ENCODE measurements around the gene ZNF584.
A peak's percentile ranks its signal among the peaks of the same experiment; 100 is the strongest.
"Not testable (repeated sequence)": the region's sequence is repeated elsewhere in the genome, so short reads cannot be mapped to it uniquely, and the experiment has no call there.

The ZNF584 gene

DNA sequence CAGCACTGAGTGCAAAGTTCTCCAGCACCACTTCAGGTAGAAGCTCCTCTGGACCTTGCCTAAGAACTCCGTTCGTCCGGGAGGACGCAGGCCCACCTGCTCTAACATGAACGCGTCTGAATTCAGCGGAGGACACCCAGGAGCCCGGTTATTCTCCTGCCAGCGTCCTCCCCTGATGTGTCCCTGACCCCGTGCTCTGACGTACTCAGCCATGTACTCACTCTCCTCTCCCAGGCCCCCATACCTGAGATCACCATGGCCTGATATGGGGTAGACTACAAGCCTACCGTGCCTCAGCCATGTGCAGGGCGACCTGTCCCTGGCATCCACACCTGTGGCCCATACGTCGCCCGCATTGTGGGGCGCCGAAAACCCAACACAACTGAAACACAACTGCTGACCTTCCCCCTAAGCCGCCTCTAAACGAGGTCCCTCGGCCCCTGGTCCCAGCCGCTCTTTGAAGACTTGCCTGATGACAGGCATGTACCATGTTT, 744 bp upstream of the ZNF584 start:
- DNase-seq: peak; percentile 55

DNA sequence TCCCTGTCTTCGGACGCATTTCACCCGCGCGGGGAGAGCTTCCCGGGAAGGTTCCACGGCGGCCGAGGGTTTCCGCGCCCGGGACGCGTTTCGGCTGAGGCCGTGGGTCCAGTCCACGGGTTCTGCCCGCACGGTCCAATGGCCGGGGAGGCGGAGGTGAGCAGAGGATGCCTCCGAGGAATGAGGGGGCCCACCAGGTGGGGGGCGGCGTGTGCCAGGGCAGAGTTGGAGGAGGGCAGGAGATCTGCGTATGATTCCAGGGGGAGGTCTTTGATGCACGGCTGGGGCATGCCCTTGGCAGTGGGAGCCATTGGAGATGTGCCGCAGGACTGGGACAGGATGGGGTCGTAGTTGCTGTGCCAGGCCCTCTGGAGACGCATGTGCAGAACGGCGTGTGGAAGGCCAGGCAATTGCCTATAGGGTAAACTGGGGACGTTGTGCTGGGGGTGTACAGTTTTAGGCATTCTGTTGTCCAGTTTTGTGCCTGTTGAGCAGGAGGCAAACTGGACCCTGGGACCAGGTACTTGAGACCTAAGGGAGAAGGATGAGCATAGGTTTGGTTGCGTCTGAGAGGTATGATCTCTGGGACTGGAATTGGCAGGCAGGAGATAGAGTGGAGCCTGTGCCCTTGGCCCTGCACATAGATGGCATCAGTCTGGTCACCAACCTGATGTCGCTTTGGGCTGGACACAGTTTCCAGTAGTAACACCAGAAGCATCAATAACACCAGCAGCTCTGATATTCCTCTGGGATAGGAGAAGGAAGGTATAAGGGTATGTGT, 751 bp downstream of the ZNF584 start:
- peak; percentile 55 for DNase-seq

GRCh38 chr19:58416604-58417003, 8.2 kb downstream of the ZNF584 start:
- no peak for DNase-seq

- DNase-seq: no peak
Measured at GRCh38 chr19:58417071-58417470, 8.6 kb downstream of the ZNF584 start.

DNA sequence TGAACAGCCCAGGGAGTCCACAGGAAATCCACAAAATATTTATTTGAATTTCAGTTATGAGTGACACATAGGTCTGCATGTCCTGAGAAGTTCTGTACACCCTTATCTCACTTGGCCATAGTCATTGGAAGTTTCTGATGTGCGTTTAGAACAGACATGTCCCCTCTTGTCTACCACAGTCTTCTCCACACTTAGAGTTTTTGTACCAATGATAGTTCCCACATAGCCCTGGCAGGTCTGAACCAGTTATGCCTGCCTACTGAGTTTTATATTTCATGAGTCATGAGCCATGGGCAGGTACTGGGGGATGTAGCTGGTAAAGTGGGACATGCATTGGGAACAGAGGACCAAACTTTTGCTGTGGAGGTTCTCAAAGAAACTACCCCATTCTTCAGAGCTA, 20.2 kb downstream of the ZNF584 start:
- no peak for DNase-seq

DNA sequence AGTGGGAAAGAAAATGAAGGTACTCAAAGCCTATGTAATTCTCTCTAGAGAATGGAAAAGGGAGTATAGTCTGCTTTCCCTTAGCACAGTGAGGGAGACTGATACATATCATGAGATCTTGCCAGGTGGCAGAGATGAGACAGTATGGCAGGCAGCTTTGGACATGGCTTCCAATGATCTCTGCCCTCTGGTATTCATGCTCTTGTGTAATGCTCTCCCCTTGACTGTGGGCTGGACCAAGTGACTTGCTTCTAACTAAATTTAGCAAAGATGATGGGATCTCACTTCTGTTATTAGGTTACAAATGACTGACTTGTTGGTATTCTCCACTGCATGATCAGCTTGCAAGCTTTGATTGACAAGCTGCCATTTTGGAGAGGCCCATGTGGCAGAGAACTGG, 21.3 kb downstream of the ZNF584 start:
- DNase-seq: no peak

DNA sequence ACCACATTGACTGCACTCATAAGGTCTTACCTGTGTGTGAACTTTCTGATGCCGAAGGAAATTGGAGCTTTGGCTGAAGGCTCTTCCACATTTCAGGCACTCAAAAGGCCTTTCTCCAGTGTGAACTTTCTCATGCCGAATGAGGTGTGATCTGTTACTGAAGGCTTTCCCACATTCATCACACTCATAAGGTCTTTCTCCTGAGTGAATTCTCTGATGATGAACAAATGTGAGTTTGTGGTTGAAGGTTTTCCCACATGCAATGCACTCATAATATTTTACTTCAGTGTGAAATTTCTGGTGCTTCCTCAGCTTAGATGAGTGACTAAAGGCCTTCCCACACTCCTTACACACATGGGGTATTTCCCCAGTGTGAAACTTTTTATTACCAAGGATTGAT, 25.8 kb downstream of the ZNF584 start:
- DNase-seq: no peak

DNA sequence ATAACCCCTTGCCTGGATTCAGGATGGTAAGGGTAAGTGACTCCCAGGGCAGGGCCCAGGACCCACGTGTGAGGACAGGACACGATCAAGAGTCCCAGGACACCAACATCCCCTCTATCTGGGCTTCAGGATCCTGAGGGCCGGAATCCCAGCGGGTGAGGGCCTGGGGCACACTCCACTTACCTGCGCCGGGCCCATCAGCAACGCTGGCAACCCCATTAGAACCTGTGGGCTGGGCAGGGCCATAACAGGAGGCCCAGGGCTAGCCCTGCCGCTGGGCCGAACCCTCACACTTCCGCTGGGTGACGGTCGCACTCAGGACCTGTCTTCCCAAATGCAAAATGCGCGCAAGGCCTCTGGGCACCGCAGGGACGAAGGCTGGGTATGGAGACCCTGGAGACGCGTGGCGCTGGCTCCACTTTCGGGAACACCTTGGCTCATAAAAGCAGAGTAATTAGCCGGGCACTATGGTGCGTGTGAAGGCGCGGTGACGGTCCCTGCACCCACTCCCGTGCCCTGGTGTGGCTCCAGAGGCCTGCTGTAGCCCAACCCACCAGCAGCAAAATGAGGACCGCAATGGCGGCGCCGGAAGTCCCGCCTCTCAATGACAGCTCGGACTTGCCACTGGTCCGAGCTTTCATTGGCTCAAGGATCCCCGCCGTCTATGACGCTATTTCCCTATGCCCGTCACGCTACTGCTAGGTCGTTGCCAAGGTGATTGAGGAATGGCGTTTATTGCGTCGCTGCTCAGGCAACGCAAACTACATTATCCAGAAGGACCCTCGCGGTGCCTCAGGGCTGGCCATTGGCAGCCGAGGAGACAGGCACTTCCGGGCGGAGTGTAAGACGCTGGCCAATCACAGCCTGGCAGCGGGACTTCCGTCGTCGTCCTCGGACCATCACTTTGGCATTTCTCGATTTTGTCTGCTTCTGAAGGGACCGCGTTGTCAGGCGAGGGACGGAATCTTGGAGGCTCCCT, 31.4 kb downstream of the ZNF584 start, which contains the start of gene ZNF132:
Gene ZNF132, minus strand, starts transcription at position 578 of the 979 bp plus-strand sequence. Its CDS starts 332 bp downstream, at position 246.
- peak; percentile 98 for DNase-seq

DNA sequence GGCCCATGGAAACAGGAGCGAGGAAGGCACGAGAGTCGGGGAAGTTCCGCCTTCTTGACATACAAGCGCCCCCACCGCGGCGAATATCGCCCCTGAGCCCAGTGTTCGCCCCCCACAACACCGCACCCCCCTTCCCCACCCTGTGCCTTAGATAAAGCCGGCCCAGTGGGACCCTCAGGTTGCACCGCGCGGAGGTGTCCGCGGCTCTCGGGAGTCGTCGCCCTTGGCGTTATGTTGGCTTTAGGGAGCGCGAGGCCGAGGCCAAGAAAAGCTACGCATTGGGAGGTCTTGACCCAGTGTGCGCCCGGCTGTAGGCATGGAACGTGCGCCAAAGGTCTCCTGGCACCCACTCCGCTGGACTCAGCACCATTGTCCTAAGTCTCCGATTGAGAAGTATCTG, 32.1 kb downstream of the ZNF584 start:
- DNase-seq: no peak

GRCh38 chr19:58442986-58443385, 34.5 kb downstream of the ZNF584 start:
- not testable (repeated sequence) for DNase-seq

DNA sequence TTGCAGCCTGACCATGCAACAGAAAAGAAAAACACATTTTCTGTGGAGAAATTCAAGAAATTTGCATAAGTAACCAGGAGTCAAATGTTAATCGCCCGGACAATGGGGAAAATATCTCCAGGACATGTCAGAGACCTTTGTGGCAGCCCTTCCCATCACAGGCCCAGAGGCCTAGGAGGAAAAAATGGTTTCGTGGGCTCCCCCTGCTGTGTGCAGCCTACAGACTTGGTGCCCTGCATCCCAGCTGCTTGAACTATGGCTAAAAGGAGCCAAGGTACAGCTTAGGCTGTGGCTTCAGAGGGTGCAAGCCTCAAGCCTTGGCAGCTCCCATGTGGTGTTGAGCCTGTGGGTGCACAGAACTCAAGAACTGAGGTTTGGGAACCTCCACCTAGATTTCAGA, 40.4 kb downstream of the ZNF584 start:
- not testable (repeated sequence) for DNase-seq

- not testable (repeated sequence) for DNase-seq
Measured at GRCh38 chr19:58449980-58450379, 41.5 kb downstream of the ZNF584 start.

- no peak for DNase-seq
Measured at GRCh38 chr19:58450856-58451357, 42.5 kb downstream of the ZNF584 start.

DNA sequence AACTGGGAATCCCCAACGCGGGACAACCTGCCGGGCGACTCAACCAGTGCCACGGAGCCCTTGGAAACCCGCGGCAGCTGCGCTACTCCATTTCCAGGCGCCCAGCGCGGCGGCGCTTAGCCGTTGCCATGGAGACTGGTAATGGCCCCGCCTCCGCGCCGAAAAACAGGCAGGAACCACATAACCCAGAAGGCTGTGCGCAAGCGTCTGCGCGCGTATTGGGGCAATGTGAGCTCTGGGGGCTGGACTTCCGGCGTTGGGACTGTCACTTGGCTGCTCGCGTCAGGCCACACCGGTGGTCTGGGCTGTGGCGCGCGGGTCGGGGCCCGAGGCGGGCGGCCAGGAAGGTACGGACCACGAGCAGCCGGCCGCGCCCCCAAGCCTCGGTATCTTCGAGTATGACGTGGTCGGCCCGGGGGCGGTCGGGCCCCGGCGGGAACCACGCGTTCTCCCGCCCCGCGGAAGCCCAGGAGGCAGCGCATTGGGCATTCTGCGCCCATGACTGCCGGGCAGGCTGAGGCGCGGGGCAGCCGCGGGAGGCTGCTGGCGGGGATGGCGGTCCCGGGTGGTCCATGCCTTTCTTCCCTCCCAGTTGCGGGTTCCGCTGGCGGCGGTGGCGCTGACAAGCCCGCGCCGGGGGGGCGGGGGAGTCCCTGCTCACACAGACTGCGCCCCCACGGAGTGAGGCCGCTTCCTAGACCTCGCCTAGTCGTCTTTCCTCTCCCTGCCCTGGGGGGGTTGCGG, 43.1 kb downstream of the ZNF584 start, which contains the start of gene ZNF324B:
Gene ZNF324B, plus strand, starts transcription at position 265 of the 744 bp plus-strand sequence. CDS start 2,080 bp downstream, outside the sequence.
- peak; percentile 99 for DNase-seq

- no peak for DNase-seq
Measured at GRCh38 chr19:58453743-58454142, 45.3 kb downstream of the ZNF584 start.

- DNase-seq: no peak
Measured at GRCh38 chr19:58455306-58455705, 46.9 kb downstream of the ZNF584 start.

DNA sequence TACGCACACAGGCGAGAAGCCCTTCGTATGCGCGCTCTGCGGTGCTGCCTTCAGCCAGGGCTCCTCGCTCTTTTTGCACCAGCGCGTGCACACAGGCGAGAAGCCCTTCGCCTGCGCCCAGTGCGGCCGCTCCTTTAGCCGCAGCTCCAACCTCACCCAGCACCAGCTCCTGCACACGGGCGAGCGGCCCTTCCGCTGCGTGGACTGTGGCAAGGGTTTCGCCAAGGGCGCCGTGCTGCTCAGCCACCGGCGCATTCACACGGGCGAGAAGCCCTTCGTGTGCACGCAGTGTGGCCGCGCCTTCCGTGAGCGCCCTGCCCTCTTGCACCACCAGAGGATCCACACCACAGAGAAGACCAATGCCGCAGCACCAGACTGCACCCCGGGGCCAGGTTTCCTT, 47.7 kb downstream of the ZNF584 start:
- DNase-seq: no peak

- DNase-seq: no peak
Measured at GRCh38 chr19:58460039-58460438, 51.6 kb downstream of the ZNF584 start.

GRCh38 chr19:58466089-58466759, 57.8 kb downstream of the ZNF584 start:
- no peak for DNase-seq

DNA sequence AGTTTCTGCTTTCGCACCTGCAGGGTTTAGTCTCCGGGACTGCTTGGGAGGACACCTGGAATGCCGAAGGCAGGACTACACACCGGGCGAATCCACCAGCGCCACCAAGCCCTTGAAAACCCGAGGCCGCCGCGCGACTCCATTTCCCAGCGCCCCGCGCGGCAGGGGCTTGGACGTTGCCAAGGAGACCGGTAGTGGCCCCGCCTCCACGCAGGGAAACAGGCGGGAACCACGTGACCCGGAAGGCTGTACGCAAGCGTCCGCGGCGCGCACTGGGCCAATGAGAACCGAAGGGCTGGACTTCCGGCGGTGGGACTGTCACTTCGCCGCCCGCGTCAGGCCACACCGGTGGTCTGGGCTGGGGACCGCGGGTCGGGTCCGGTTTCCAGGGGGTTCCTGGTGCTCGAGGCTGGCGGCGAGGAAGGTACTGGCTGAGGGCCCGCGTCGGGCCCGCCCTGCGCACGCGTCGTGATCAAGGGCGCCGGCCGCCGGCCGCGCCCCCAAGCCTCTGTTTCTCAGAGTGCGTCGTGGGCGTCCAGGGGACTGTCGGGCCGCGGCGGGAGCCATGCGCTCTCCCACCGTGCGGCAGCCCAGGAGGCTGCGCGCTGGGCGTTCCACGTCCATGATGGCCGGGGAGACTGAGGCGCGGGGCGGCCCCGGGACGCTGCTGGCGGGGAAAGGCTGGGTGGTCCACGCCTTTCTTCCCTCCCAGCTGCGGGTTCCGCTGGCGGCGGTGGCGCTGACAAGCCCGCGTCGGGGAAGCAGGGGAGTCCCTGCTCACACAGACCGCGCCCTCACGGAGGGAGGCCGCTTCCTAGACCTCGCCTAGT, 58.5 kb downstream of the ZNF584 start, which contains the start of gene ZNF324:
Gene ZNF324, plus strand, starts transcription at position 321 of the 830 bp plus-strand sequence. CDS start 2,106 bp downstream, outside the sequence.
- DNase-seq: peak; percentile 99
